CD4-positive, alpha-beta T cell (primary cell): ENCODE data around the gene ALMS1. TPM values are rescaled to one million over a fixed set of nuclear protein-coding genes. Genes with fewer than 3 reads are reported as not detected.

Experiments used
- ATAC-seq: fragments of 200-7000 bp; cut with Tn5 transposase; one replicate; pipeline ENCODE4 v1.10.0; 2022; ENCODE audit warnings: mild to moderate bottlenecking; ENCODE audit not compliant: poor library complexity
- CTCF ChIA-PET: fragments of 350-600 bp; sonication (Branson Sonifier 250); formaldehyde crosslinking; loops from one replicate; lab custom pipeline; 2021; ENCODE audit warnings: antibody characterized with exemption, inconsistent platforms; lab: Charles Lee
- POLR2A ChIA-PET: fragments of 350-600 bp; sonication (Branson Sonifier 250); formaldehyde crosslinking; loops from one replicate; lab custom pipeline; 2021; ENCODE audit warnings: antibody characterized with exemption, inconsistent platforms; lab: Charles Lee
- DNase-seq, 14 experiments: peaks; one replicate each; pipeline ENCODE4 v3.0.0-alpha.2; 2013 to 2020; ENCODE audit warnings: mixed read lengths in 2 of 14
- H3K27ac ChIP-seq, 2 donors: one replicate each; pipeline versions ENCODE4 v1.5.1 to v1.7.0; 2013; ENCODE audit warnings: low read length in 2 of 2, low read depth in 1 of 2, mild to moderate bottlenecking in 1 of 2
- H3K27me3 ChIP-seq, 2 experiments: 1 replicate in 1 of 2; 2 replicates in 1 of 2; pipeline versions ENCODE4 v1.6.1 to v1.7.0; 2013; ENCODE audit warnings: low read length in 2 of 2, control low read depth in 1 of 2, mild to moderate bottlenecking in 1 of 2, moderate library complexity in 1 of 2; ENCODE audit not compliant: insufficient read depth in 2 of 2, control insufficient read depth in 1 of 2
- H3K36me3 ChIP-seq: one replicate; pipeline ENCODE4 v1.6.1; 2013; ENCODE audit warnings: low read length, control low read depth; ENCODE audit not compliant: insufficient read depth
- H3K4me1 ChIP-seq: one replicate; pipeline ENCODE4 v1.6.1; 2013; ENCODE audit warnings: low read length, control low read depth; ENCODE audit not compliant: insufficient read depth
- H3K4me3 ChIP-seq: one replicate; pipeline ENCODE4 v1.5.1; 2013; ENCODE audit warnings: mild to moderate bottlenecking, low read length, moderate library complexity
- H3K9me3 ChIP-seq, 2 experiments: 1 replicate in 1 of 2; 2 replicates in 1 of 2; pipeline versions ENCODE4 v1.6.1 to v1.7.0; 2013; ENCODE audit warnings: low read length in 2 of 2, mild to moderate bottlenecking in 2 of 2, control low read depth in 1 of 2, moderate library complexity in 1 of 2; ENCODE audit not compliant: control insufficient read depth in 1 of 2, insufficient read depth in 1 of 2
- H3K27ac Mint-ChIP-seq: one replicate; pipeline ENCODE4 v1.8.0; 2020; ENCODE audit warnings: mixed read lengths
- H3K27me3 Mint-ChIP-seq: one replicate; pipeline ENCODE4 v1.8.0; 2021; ENCODE audit warnings: mixed read lengths
- H3K36me3 Mint-ChIP-seq: one replicate; pipeline ENCODE4 v1.8.0; 2021; ENCODE audit warnings: low read depth, mixed read lengths
- H3K4me1 Mint-ChIP-seq: one replicate; pipeline ENCODE4 v1.8.0; 2021; ENCODE audit warnings: low read depth, mixed read lengths
- H3K4me3 Mint-ChIP-seq: one replicate; pipeline ENCODE4 v1.8.0; 2020; ENCODE audit warnings: mild to moderate bottlenecking, mixed read lengths
- H3K9me3 Mint-ChIP-seq: one replicate; pipeline ENCODE4 v1.8.0; 2020; ENCODE audit warnings: mixed read lengths
- intact Hi-C, 2 experiments: fragments of 100-400 bp; cut with DNase I in 1 of 2; cut with micrococcal nuclease in 1 of 2; formaldehyde crosslinking; loops; one replicate each; pipeline versions ENCODE4 v1.15.1 to v1.9.0; 2023 to 2025; cut with DNase I, micrococcal nuclease
- total RNA-seq, 174 experiments: library from RNA in 2 of 174; stranded (reverse) in 2 of 174; gene quantifications; one replicate each; pipeline ENCODE4 v1.2.3 and lab custom pipeline; 2021 to 2026
- TF ChIP-seq, protein P1 (sequence below): fragments of 200-600 bp; IDR thresholded peaks from one replicate; pipeline ENCODE4 v1.8.0; 2022; ENCODE audit warnings: antibody characterized with exemption, mild to moderate bottlenecking

Gene ALMS1
- total RNA-seq, 2 experiments from 2014 or later: 20.2 to 20.6 TPM

DNA sequence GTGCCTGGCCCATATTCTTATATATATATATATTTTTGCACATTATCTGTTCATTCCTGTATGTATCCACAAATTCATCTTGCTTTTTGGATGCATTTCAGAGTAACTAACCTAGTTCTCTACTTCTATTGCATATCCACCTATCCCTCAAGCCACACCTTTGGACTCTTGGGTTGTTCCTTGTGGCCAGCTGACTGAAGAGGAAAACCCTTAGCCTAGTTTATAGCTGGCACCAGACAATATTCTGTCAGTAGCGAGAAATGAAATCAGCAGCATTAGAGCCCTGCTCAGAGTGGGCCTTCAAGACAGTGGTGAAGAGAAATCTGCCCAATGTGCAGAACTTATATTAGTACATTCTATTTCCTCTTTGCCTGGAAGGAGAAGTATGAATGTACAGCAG lies 19.6 kb upstream of the ALMS1 start:
- Histone ChIP-seq H3K4me3 (no peak overlapping the region), H3K9me3 (no peaks in the 10 kb centered on the region), H3K27ac (no peak overlapping the region), H3K36me3 (no peaks in the 10 kb centered on the region), H3K4me1 (no peaks in the 10 kb centered on the region), H3K27me3 (no peaks in the 10 kb centered on the region)
- ChIA-PET CTCF (no interaction called here), POLR2A (no interaction called here)
- intact Hi-C loops: no loop called here
- Mint-ChIP-seq H3K36me3 (no peaks in the 10 kb centered on the region), H3K9me3 (no peaks in the 10 kb centered on the region), H3K27ac (no peak overlapping the region), H3K4me3 (no peak overlapping the region), H3K27me3 (peaks cover 12% of the 10 kb centered on the region), H3K4me1 (no peaks in the 10 kb centered on the region)
- TF ChIP-seq, protein P1, sequence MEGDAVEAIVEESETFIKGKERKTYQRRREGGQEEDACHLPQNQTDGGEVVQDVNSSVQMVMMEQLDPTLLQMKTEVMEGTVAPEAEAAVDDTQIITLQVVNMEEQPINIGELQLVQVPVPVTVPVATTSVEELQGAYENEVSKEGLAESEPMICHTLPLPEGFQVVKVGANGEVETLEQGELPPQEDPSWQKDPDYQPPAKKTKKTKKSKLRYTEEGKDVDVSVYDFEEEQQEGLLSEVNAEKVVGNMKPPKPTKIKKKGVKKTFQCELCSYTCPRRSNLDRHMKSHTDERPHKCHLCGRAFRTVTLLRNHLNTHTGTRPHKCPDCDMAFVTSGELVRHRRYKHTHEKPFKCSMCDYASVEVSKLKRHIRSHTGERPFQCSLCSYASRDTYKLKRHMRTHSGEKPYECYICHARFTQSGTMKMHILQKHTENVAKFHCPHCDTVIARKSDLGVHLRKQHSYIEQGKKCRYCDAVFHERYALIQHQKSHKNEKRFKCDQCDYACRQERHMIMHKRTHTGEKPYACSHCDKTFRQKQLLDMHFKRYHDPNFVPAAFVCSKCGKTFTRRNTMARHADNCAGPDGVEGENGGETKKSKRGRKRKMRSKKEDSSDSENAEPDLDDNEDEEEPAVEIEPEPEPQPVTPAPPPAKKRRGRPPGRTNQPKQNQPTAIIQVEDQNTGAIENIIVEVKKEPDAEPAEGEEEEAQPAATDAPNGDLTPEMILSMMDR: no peak
- ATAC-seq (no peak), DNase-seq (no peak)

DNA sequence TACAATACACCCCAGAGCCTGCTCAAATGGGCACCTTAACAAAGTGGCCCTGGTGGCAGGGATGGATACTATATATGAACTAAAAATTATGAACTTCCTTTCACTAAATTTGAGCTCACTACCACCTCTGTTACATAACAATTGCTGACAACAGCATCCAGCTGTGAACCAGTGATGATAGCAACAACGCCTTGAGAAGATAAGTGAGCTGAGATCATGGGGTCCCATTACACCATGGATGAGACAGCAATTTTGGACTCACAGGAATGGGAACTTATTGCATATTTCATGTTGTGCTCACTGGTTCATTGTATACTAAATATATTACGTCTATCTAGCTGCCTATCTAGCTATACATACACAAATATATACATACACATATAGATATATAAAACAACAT lies 16.9 kb upstream of the ALMS1 start:
- Mint-ChIP-seq H3K27me3 (peaks cover 21% of the 10 kb centered on the region), H3K27ac (no peak overlapping the region), H3K4me1 (no peaks in the 10 kb centered on the region), H3K4me3 (no peak overlapping the region), H3K36me3 (no peaks in the 10 kb centered on the region), H3K9me3 (no peaks in the 10 kb centered on the region)
- no peak for ATAC-seq
- Histone ChIP-seq H3K4me1 (no peaks in the 10 kb centered on the region), H3K9me3 (no peaks in the 10 kb centered on the region), H3K27me3 (peaks cover 0 to 4% of the 10 kb centered on the region in 2 experiments), H3K27ac (no peak overlapping the region), H3K4me3 (no peak overlapping the region), H3K36me3 (no peaks in the 10 kb centered on the region)
- CTCF ChIA-PET: no interaction called here
- TF ChIP-seq, protein P1: no peak
- POLR2A ChIA-PET: no interaction called here
- intact Hi-C loops: no loop called here
- DNase-seq: no peak

DNA sequence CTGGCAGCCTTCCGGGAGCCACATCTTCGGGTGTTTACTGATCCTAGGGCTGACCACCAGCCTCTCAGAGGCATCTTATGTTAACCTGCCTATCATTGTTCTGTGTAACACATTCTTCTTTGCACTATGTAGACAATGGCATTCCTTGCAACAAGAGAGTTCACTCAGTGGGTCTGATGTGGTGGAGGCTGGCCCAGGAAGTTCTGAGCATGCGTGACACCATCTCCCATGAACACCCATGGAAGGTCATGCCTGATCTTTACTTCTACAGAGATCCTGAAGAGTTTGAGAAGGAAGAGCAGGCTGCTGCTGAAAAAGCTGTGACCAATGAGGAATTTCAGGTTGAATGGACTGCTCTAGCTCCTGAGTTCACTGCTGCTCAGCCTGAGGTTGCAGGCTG lies 15.3 kb upstream of the ALMS1 start:
- Histone ChIP-seq H3K9me3 (no peaks in the 10 kb centered on the region), H3K4me3 (no peak overlapping the region), H3K27ac (no peak overlapping the region), H3K36me3 (no peaks in the 10 kb centered on the region), H3K4me1 (no peaks in the 10 kb centered on the region), H3K27me3 (peaks cover 2 to 11% of the 10 kb centered on the region in 2 experiments)
- Mint-ChIP-seq H3K4me3 (no peak overlapping the region), H3K27me3 (peaks cover 28% of the 10 kb centered on the region), H3K9me3 (no peaks in the 10 kb centered on the region), H3K36me3 (no peaks in the 10 kb centered on the region), H3K27ac (no peak overlapping the region), H3K4me1 (no peaks in the 10 kb centered on the region)
- TF ChIP-seq, protein P1: no peak
- ChIA-PET CTCF (no interaction called here), POLR2A (no interaction called here)
- intact Hi-C loops: no loop called here
- no peak for ATAC-seq
- no peak for DNase-seq
